Measurements from ENCODE around the gene PANK4.
"Not testable (repeated sequence)": the region's sequence is repeated elsewhere in the genome, so short reads cannot be mapped to it uniquely, and the experiment has no call there.

Gene PANK4

GRCh38 chr1:2459757-2460156 is 66.6 kb downstream of the PANK4 start:
- Histone ChIP-seq H3K79me2 (ENCODE audit: low read length) (no peaks in the 10 kb centered on the region), H3K27ac (ENCODE audit: low read length) (no peak overlapping the region), H2AFZ (ENCODE audit: low read length) (no peak overlapping the region), H3K27me3 (replicated peaks; ENCODE audit: insufficient read depth, low read length) (peaks cover 86% of the 10 kb centered on the region), H3K4me2 (ENCODE audit: low read depth, low read length) (no peak overlapping the region), H3K9me3 (replicated peaks; ENCODE audit: insufficient read depth, low read length) (no peaks in the 10 kb centered on the region), H3F3A (ENCODE audit: insufficient read depth, low read length) (no peaks in the 10 kb centered on the region), H3K36me3 (replicated peaks; ENCODE audit: insufficient read depth, low read length) (no peaks in the 10 kb centered on the region), H3K9ac (ENCODE audit: low read length) (no peak overlapping the region), H3K4me1 (ENCODE audit: low read length) (no peaks in the 10 kb centered on the region), H4K20me1 (ENCODE audit: insufficient read depth, low read length) (no peaks in the 10 kb centered on the region), H3K4me3 (ENCODE audit: low read length) (no peak overlapping the region), H3K9me2 (replicated peaks; ENCODE audit: insufficient read depth, low read length) (no peaks in the 10 kb centered on the region)
- no peak for TF ChIP-seq EZH2phosphoT487 (IDR thresholded peaks at IDR 0.05; ENCODE audit: low read length)
- TF ChIP-seq EZH2 (optimal IDR thresholded peaks at IDR 0.05; ENCODE audit: low read depth, low read length) = no peak
- TF ChIP-seq CTCF (IDR thresholded peaks at IDR 0.05; ENCODE audit: low read length) = no peak
- DNase-seq = no peak

- not testable (repeated sequence) for H3K4me1 ChIP-seq (ENCODE audit: low read length); H2AFZ ChIP-seq (ENCODE audit: low read length); H3K4me3 ChIP-seq (ENCODE audit: low read length); DNase-seq; H3K9me3 ChIP-seq (replicated peaks; ENCODE audit: insufficient read depth, low read length); H3K79me2 ChIP-seq (ENCODE audit: low read length); H3K36me3 ChIP-seq (replicated peaks; ENCODE audit: insufficient read depth, low read length); H3K9me2 ChIP-seq (replicated peaks; ENCODE audit: insufficient read depth, low read length); H4K20me1 ChIP-seq (ENCODE audit: insufficient read depth, low read length); H3K9ac ChIP-seq (ENCODE audit: low read length); H3F3A ChIP-seq (ENCODE audit: insufficient read depth, low read length); H3K27ac ChIP-seq (ENCODE audit: low read length); H3K4me2 ChIP-seq (ENCODE audit: low read depth, low read length)
- peaks cover 86% of the 10 kb centered on the region for H3K27me3 ChIP-seq (replicated peaks; ENCODE audit: insufficient read depth, low read length)
These were observed 67.2 kb downstream of the PANK4 start for GRCh38 chr1:2459102-2459753.

- Histone ChIP-seq H3K36me3 (replicated peaks; ENCODE audit: insufficient read depth, low read length) (no peaks in the 10 kb centered on the region), H4K20me1 (ENCODE audit: insufficient read depth, low read length) (no peaks in the 10 kb centered on the region), H2AFZ (ENCODE audit: low read length) (no peak overlapping the region), H3K4me3 (ENCODE audit: low read length) (no peak overlapping the region), H3K79me2 (ENCODE audit: low read length) (no peaks in the 10 kb centered on the region), H3F3A (ENCODE audit: insufficient read depth, low read length) (no peaks in the 10 kb centered on the region), H3K9ac (ENCODE audit: low read length) (no peak overlapping the region), H3K9me2 (replicated peaks; ENCODE audit: insufficient read depth, low read length) (no peaks in the 10 kb centered on the region), H3K27ac (ENCODE audit: low read length) (no peak overlapping the region), H3K4me2 (ENCODE audit: low read depth, low read length) (no peak overlapping the region), H3K4me1 (ENCODE audit: low read length) (no peaks in the 10 kb centered on the region), H3K27me3 (replicated peaks; ENCODE audit: insufficient read depth, low read length) (peaks cover 86% of the 10 kb centered on the region), H3K9me3 (replicated peaks; ENCODE audit: insufficient read depth, low read length) (no peaks in the 10 kb centered on the region)
- TF ChIP-seq EZH2phosphoT487 (IDR thresholded peaks at IDR 0.05; ENCODE audit: low read length) (no peak), EZH2 (optimal IDR thresholded peaks at IDR 0.05; ENCODE audit: low read depth, low read length) (no peak), CTCF (IDR thresholded peaks at IDR 0.05; ENCODE audit: low read length) (no peak)
- DNase-seq = no peak
These were observed 67.7 kb downstream of the PANK4 start for GRCh38 chr1:2458687-2459086.

Measured in MM.1S (cell line).